PC-9 (cell line): ENCODE measurements around the gene AMPD2. TPM values are rescaled to one million over a fixed set of nuclear protein-coding genes. Genes with fewer than 3 reads are reported as not detected.
A peak's percentile ranks its signal among the peaks of the same experiment; 100 is the strongest.

ENCODE experiments used
- BruUV-seq: library from RNA; stranded (reverse); fragments of 400-500 nt; replicated peaks from 2 replicates; lab custom pipeline; 2021; lab: Mats Ljungman, UMichigan
- CTCF ChIA-PET: fragments of 300-600 bp; sonication (Branson Sonifier 250); formaldehyde crosslinking; loops from one replicate; lab custom pipeline; 2022; ENCODE audit warnings: antibody characterized with exemption; lab: Charles Lee
- POLR2A ChIA-PET: fragments of 300-600 bp; sonication (Branson Sonifier 250); formaldehyde crosslinking; loops from one replicate; lab custom pipeline; 2022; ENCODE audit warnings: antibody characterized with exemption; ENCODE audit not compliant: unreplicated experiment; lab: Charles Lee
- DNase-seq, 2 experiments: peaks; one replicate each; pipeline versions ENCODE4 v3.0.0 to v3.0.0-alpha.2; 2015 to 2022; ENCODE audit warnings: mixed read lengths in 1 of 2
- H2AFZ ChIP-seq: fragments of 200-600 bp; sonication (generic); 2 replicates; pipeline ENCODE4 v1.8.1; 2017; ENCODE audit warnings: antibody characterized with exemption
- H3F3A ChIP-seq: fragments of 200-600 bp; sonication (generic); 2 replicates; pipeline ENCODE4 v1.8.1; 2017; ENCODE audit warnings: antibody characterized with exemption, mild to moderate bottlenecking, low read depth; ENCODE audit not compliant: insufficient read depth
- H3K27ac ChIP-seq: fragments of 200-600 bp; sonication (generic); 2 replicates; pipeline ENCODE4 v1.6.1; 2016; ENCODE audit warnings: mixed run types
- H3K27me3 ChIP-seq: fragments of 200-600 bp; sonication (generic); 2 replicates; pipeline ENCODE4 v1.6.1; 2016; ENCODE audit warnings: low read depth, mixed run types; ENCODE audit not compliant: insufficient read depth
- H3K36me3 ChIP-seq: fragments of 200-600 bp; sonication (generic); 2 replicates; pipeline ENCODE4 v1.6.1; 2016; ENCODE audit warnings: low read depth, mixed run types
- H3K4me1 ChIP-seq: fragments of 200-600 bp; sonication (generic); replicated peaks from 2 replicates; pipeline ENCODE4 v1.6.1; 2016; ENCODE audit warnings: mixed run types; ENCODE audit not compliant: insufficient read depth
- H3K4me2 ChIP-seq: fragments of 200-600 bp; sonication (generic); 2 replicates; pipeline ENCODE4 v1.6.1; 2017; ENCODE audit warnings: mixed run types
- H3K4me3 ChIP-seq: fragments of 200-600 bp; sonication (generic); 2 replicates; pipeline ENCODE4 v1.6.1; 2016; ENCODE audit warnings: mixed run types
- H3K79me2 ChIP-seq: fragments of 200-600 bp; sonication (generic); 2 replicates; pipeline ENCODE4 v1.6.1; 2017; ENCODE audit warnings: low read depth, mixed run types
- H3K9me2 ChIP-seq: fragments of 200-600 bp; sonication (generic); 2 replicates; pipeline ENCODE4 v1.8.1; 2017; ENCODE audit warnings: mild to moderate bottlenecking; ENCODE audit not compliant: insufficient read depth
- H3K9me3 ChIP-seq: fragments of 200-600 bp; sonication (generic); 2 replicates; pipeline ENCODE4 v1.8.1; 2016; ENCODE audit warnings: low read depth; ENCODE audit not compliant: insufficient read depth
- H4K20me1 ChIP-seq: fragments of 200-600 bp; sonication (generic); 2 replicates; pipeline ENCODE4 v1.8.1; 2017; ENCODE audit not compliant: insufficient read depth
- EZH2 ChIP-seq: fragments of 200-600 bp; sonication (generic); IDR thresholded peaks from 2 replicates; pipeline ENCODE4 v1.8.0; 2017; ENCODE audit warnings: antibody characterized with exemption, low read depth
- intact Hi-C: fragments of 100-400 bp; cut with micrococcal nuclease; formaldehyde crosslinking; loops from one replicate; pipeline ENCODE4 v1.10.0; 2022; ENCODE audit not compliant: unreplicated experiment
- total RNA-seq: library from RNA; stranded (reverse); gene quantifications from 2 replicates; pipeline ENCODE4 v1.2.3, GENCODE V29; 2021
- TF ChIP-seq, protein P1 (sequence below): fragments of 200-600 bp; sonication (generic); conservative IDR thresholded peaks from 2 replicates; pipeline ENCODE4 v1.6.1; 2017; ENCODE audit warnings: mixed run types, antibody characterized with exemption, mild to moderate bottlenecking, moderate library complexity

Gene AMPD2
- total RNA-seq, 1 experiment from 2014 or later = 66.7 TPM

DNA sequence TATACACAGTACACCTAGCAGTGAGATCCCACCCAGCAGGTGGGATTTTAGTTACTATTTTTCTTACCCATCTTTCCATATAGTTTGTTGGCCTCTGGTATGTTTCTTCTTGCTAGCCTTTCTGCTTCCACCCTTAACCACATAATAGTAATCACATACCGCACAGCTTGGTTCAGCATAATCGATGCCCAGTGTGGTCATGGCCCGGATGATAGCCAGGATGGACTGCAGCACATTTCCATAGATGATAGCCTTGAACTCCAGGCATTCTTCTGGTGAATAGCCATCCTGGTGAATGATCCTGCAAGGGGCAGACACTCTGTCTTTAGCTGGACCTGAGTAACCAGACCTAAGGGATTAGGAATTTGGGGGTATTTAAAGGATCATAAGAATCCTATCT lies 9.8 kb upstream of the AMPD2 start:
- Histone ChIP-seq H4K20me1 (no peaks in the 10 kb centered on the region), H3K4me2 (no peak overlapping the region), H3F3A (peaks cover 14% of the 10 kb centered on the region; the same call in 1 of the 2 replicates), H3K9me3 (no peaks in the 10 kb centered on the region), H3K9me2 (no peaks in the 10 kb centered on the region), H2AFZ (no peak overlapping the region), H3K79me2 (no peaks in the 10 kb centered on the region), H3K27ac (peak overlapping the region; percentile 41), H3K27me3 (no peaks in the 10 kb centered on the region), H3K4me3 (no peak overlapping the region), H3K4me1 (peaks cover 7% of the 10 kb centered on the region), H3K36me3 (no peaks in the 10 kb centered on the region)
- no peak for DNase-seq
- BruUV-seq = no TSS peak
- ChIA-PET CTCF (no interaction called here), POLR2A (no interaction called here)
- intact Hi-C loops = no loop called here
- TF ChIP-seq EZH2 = no peak
- TF ChIP-seq, protein P1, sequence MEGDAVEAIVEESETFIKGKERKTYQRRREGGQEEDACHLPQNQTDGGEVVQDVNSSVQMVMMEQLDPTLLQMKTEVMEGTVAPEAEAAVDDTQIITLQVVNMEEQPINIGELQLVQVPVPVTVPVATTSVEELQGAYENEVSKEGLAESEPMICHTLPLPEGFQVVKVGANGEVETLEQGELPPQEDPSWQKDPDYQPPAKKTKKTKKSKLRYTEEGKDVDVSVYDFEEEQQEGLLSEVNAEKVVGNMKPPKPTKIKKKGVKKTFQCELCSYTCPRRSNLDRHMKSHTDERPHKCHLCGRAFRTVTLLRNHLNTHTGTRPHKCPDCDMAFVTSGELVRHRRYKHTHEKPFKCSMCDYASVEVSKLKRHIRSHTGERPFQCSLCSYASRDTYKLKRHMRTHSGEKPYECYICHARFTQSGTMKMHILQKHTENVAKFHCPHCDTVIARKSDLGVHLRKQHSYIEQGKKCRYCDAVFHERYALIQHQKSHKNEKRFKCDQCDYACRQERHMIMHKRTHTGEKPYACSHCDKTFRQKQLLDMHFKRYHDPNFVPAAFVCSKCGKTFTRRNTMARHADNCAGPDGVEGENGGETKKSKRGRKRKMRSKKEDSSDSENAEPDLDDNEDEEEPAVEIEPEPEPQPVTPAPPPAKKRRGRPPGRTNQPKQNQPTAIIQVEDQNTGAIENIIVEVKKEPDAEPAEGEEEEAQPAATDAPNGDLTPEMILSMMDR = no peak

DNA sequence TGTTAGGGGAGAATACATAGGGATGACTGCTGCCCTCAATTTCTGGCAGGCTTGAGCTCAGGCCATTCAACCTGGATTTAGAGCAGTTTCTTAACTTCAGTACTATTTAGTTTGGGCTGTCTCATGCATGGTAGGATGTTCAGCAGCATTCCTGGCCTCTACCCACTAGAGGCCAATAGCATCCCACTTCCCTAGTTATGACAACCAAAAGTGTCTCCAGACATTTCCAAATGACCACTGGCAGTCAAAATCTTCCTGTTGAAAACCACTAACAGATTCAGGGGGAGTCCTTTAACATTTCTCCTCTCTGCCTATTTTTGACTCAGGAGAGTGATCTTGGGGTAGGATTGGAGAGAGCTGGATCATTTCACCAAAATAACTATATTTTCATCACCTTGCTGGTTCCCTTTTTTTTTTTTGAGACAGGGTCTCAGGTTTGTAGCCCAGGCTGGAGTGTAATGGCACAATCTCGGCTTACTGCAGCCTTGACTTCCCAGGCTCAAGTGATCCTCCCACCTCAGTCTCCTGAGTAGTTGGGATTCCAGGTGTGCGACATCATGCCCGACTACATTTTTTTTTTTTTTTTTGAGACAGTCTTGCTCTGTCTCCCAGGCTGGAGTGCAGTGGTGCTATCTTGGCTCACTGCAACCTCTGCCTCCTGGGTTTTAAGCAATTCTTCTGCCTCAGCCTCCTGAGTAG lies 8.9 kb upstream of the AMPD2 start:
- Histone ChIP-seq H3K79me2 (no peaks in the 10 kb centered on the region), H3K4me3 (no peak overlapping the region), H2AFZ (no peak overlapping the region), H3K27me3 (no peaks in the 10 kb centered on the region), H4K20me1 (no peaks in the 10 kb centered on the region), H3K27ac (peak overlapping the region; percentile 41), H3K4me1 (peaks cover 7% of the 10 kb centered on the region), H3K36me3 (no peaks in the 10 kb centered on the region), H3K9me3 (no peaks in the 10 kb centered on the region), H3K4me2 (peak overlapping the region; percentile 42), H3K9me2 (no peaks in the 10 kb centered on the region), H3F3A (peaks cover 14% of the 10 kb centered on the region; the same call in 1 of the 2 replicates)
- intact Hi-C loops = no loop called here
- TF ChIP-seq EZH2 = no peak
- TF ChIP-seq, protein P1 = no peak
- DNase-seq = peak; percentile 32 to 62
- no TSS peak for BruUV-seq
- ChIA-PET POLR2A (no interaction called here), CTCF (no interaction called here)

DNA sequence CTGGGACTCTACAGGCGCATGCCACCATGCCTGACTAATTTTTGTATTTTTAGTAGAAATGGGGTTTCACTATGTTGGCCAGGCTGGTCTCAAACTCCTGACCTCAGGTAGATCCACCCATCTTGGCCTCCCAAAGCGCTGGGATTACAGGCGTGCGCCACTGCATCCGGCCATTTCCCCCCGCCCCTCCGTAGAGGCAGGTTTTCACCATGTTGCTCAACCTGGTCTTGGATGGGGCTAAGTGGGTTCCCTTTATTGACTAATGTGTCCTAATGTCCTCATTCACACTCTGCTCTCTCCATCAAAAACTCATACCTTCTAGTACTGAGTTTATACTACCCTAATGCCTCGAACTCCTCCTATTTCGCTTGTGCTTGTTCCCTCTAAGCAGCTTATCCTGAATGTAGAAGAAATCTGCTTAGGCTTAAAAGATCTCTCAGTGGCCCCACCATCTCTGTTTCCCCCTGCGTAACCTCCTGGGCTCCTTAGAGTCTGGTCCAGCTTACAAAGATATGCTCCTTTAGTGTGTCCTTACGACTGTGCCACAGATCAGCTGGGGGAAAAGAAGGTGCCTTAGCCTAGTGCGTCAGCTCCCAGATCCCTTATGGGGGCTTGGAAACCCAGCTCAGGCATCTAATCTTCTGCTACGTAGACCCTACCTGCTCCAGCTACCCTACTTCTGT lies 8.2 kb upstream of the AMPD2 start:
- no peak for DNase-seq
- H3K9me2 ChIP-seq = no peaks in the 10 kb centered on the region
- H3K36me3 ChIP-seq = no peaks in the 10 kb centered on the region
- H3K4me1 ChIP-seq = peaks cover 9% of the 10 kb centered on the region
- H3K4me2 ChIP-seq = no peak overlapping the region
- BruUV-seq = no TSS peak
- H2AFZ ChIP-seq = no peak overlapping the region
- TF ChIP-seq, protein P1 = no peak
- no peak for TF ChIP-seq EZH2
- H3K9me3 ChIP-seq = no peaks in the 10 kb centered on the region
- ChIA-PET CTCF (no interaction called here), POLR2A (no interaction called here)
- intact Hi-C loops = no loop called here
- H4K20me1 ChIP-seq = no peaks in the 10 kb centered on the region
- no peak overlapping the region for H3K27ac ChIP-seq
- H3F3A ChIP-seq = peaks cover 17% of the 10 kb centered on the region; the same call in 1 of the 2 replicates
- H3K4me3 ChIP-seq = no peak overlapping the region
- H3K27me3 ChIP-seq = no peaks in the 10 kb centered on the region
- no peaks in the 10 kb centered on the region for H3K79me2 ChIP-seq
